Measurements from ENCODE around the gene TMEM219. TPM values are rescaled to one million over a fixed set of nuclear protein-coding genes. Genes with fewer than 3 reads are reported as not detected.

TMEM219 gene
- total and polyA plus RNA-seq, 2 of the 8 experiments (the other 6 are each of a cell fraction or from before 2014, with no cell fraction given), result 60.2 to 116 TPM

- Histone ChIP-seq H4K5ac (ENCODE audit: insufficient read length, low read depth, low read length) (no peak overlapping the region), H3K79me2 (ENCODE audit: control insufficient read depth in 1 of 2, insufficient read depth in 2 of 2, low read length in 2 of 2) (no peaks in the 10 kb centered on the region), H3K36me3 (ENCODE audit: control insufficient read depth in 2 of 4, insufficient read depth in 4 of 4, low read length in 3 of 4) (peaks cover 5 to 38% (median 18%) of the 10 kb centered on the region in 4 experiments), H2BK120ac (replicated peaks; ENCODE audit: low read depth, low read length) (no peak overlapping the region), H3K79me1 (ENCODE audit: low read depth, low read length) (no peaks in the 10 kb centered on the region), H3K27me3 (replicated peaks in 1 of 4; ENCODE audit: control insufficient read depth in 3 of 4, extremely low read depth in 1 of 4, insufficient read depth in 3 of 4, low read length in 3 of 4) (no peaks in the 10 kb centered on the region), H3K9ac (replicated peaks in 1 of 4; ENCODE audit: extremely low read depth in 1 of 4, low read depth in 3 of 4, low read length in 3 of 4) (no peak overlapping the region), H4K91ac (replicated peaks; ENCODE audit: insufficient read length, low read length) (no peak overlapping the region), H2BK20ac (ENCODE audit: low read length) (no peak overlapping the region), H3K4me3 (ENCODE audit: extremely low read depth in 1 of 4, insufficient read depth in 2 of 4, low read depth in 3 of 4, low read length in 4 of 4) (no peak overlapping the region), H3K9me3 (ENCODE audit: insufficient read depth in 2 of 2, low read depth in 1 of 2, low read length in 1 of 2) (no peaks in the 10 kb centered on the region), H3K18ac (ENCODE audit: extremely low read depth, low read length) (no peak overlapping the region), H2BK12ac (ENCODE audit: low read depth, low read length) (no peak overlapping the region), H3K4me2 (ENCODE audit: insufficient read depth in 1 of 2, low read depth in 2 of 2, low read length in 2 of 2) (no peak overlapping the region), H3K14ac (ENCODE audit: insufficient read length) (no peak overlapping the region), H2BK5ac (ENCODE audit: low read depth, low read length) (no peak overlapping the region), H3K4me1 (replicated peaks in 1 of 4; ENCODE audit: control insufficient read depth in 3 of 4, insufficient read depth in 4 of 4, low read length in 3 of 4) (peaks cover 0 to 8% (median 1%) of the 10 kb centered on the region in 4 experiments; a peak in 3 of 7 replicates), H3K4ac (replicated peaks; ENCODE audit: insufficient read length, low read depth, low read length) (no peak overlapping the region), H2BK15ac (ENCODE audit: low read length) (no peak overlapping the region), H3K23ac (ENCODE audit: insufficient read length) (no peak overlapping the region), H3K23me2 (ENCODE audit: low read depth, low read length) (peaks cover 6% of the 10 kb centered on the region; the same call in 1 of the 2 replicates), H4K8ac (ENCODE audit: extremely low read depth, insufficient read depth, low read length) (no peak overlapping the region), H3K27ac (ENCODE audit: low read depth, low read length) (no peak overlapping the region), H3K56ac (replicated peaks; ENCODE audit: insufficient read length, low read depth, low read length) (no peak overlapping the region), H2AK5ac (ENCODE audit: low read depth, low read length) (no peak overlapping the region), H2AFZ (ENCODE audit: low read length) (no peak overlapping the region), H4K20me1 (replicated peaks in 1 of 2; ENCODE audit: control insufficient read depth in 1 of 2, insufficient read depth in 2 of 2, low read length in 2 of 2) (no peaks in the 10 kb centered on the region)
- TF ChIP-seq, protein P1, sequence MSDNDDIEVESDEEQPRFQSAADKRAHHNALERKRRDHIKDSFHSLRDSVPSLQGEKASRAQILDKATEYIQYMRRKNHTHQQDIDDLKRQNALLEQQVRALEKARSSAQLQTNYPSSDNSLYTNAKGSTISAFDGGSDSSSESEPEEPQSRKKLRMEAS (IDR thresholded peaks at IDR 0.05), result no peak
- WGBS, 2 experiments (ENCODE audit: extremely low coverage in 1 of 2, insufficient coverage in 1 of 2, insufficient read length in 1 of 2, insufficient replicate concordance in 2 of 2, low coverage in 1 of 2, low lambda C conversion rate in 2 of 2, missing lambda C conversion rate in 1 of 2), result 92% methylated on average over 22 of the region's 35 CpGs; no CpG with 5 or more reads in 1 of the 2 experiments
- CTCF ChIA-PET (ENCODE audit: partially characterized antibody), result interaction anchor here (1.1 kb wide), 1 partner anchor 41 kb away, joined by 3 read pairs; no protein-coding TSS in a partner anchor
- DNase-seq (ENCODE audit: low read depth in 1 of 2, low spot score in 2 of 2) (no peak), FAIRE-seq (no peak)
- POLR2A ChIA-PET (ENCODE audit: partially characterized antibody), result interaction anchor here (0.7 to 3.4 kb wide), 3 partner anchors 10 to 18 kb away, joined by 3 to 12 read pairs (median 3); partner anchors contain the start of gene TAOK2
Measured at GRCh38 chr16:29990883-29991570, 29.1 kb downstream of the TMEM219 start.

All from H1 (cell line).